Upper lobe of left lung (tissue), 4 donors: ENCODE data around the gene UCHL5.

Source experiments
- CTCF ChIP-seq, 6 experiments: fragments of 450-650 bp in 4 of 6; fragments of 200-600 bp in 2 of 6; sonication (generic) in 2 of 6; IDR thresholded peaks; one replicate each; pipeline ENCODE4 v1.5.1; 2016 to 2019; ENCODE audit warnings: antibody characterized with exemption in 6 of 6
- EP300 ChIP-seq, 4 donors: sonication (generic); formaldehyde crosslinking; IDR thresholded peaks; one replicate each; pipeline ENCODE4 v1.5.1; 2017; ENCODE audit warnings: antibody characterized with exemption in 4 of 4, control low read depth in 2 of 4
- POLR2AphosphoS5 ChIP-seq, 2 donors: sonication (generic); formaldehyde crosslinking; IDR thresholded peaks; one replicate each; pipeline ENCODE4 v1.5.1; 2017; ENCODE audit warnings: antibody characterized with exemption in 2 of 2

- TF ChIP-seq CTCF (IDR thresholded peaks at IDR 0.05), result no peak
- TF ChIP-seq POLR2AphosphoS5 (IDR thresholded peaks at IDR 0.05), result no peak
- no peak for TF ChIP-seq EP300 (IDR thresholded peaks at IDR 0.05)
Measured at GRCh38 chr1:193068013-193068412, 8.9 kb upstream of the UCHL5 start.
